ENCODE results near the gene HOXB8. TPM values are rescaled to one million over a fixed set of nuclear protein-coding genes. Genes with fewer than 3 reads are reported as not detected.

The HOXB8 gene
- total RNA-seq, 2 experiments from 2014 or later, result not detected

GRCh38 chr17:48626245-48627117 lies 11.4 kb upstream of the HOXB8 start, which contains the start of gene HOXB9:
Gene HOXB9, minus strand, starts transcription at chr17:48626358. Its CDS starts 89 bp downstream, at chr17:48626269.
- no peaks in the 10 kb centered on the region for H3K36me3 Mint-ChIP-seq
- H3K4me3 Mint-ChIP-seq, result peak within 1 kb of the TSS; percentile 77
- peaks cover 74% of the 10 kb centered on the region for H3K27me3 Mint-ChIP-seq
- ChIA-PET POLR2A (interaction anchor here (0.9 to 2.4 kb wide), 3 partner anchors 11 to 97 kb away, joined by 3 to 13 read pairs (median 6); partner anchors contain the start of gene PRAC2), CTCF (interaction anchor here (1.1 to 4.5 kb wide), 9 partner anchors 8 to 680 kb away, joined by 3 to 50 read pairs (median 4); partner anchors contain the start of genes HOXB5 and SNX11)
- peak; percentile 71 for DNase-seq
- no peak within 1 kb of the TSS for H3K27ac Mint-ChIP-seq
- H3K9me3 Mint-ChIP-seq, result no peaks in the 10 kb centered on the region
- intact Hi-C loops (cut with micrococcal nuclease), result no loop called here
- peaks cover 8% of the 10 kb centered on the region for H3K4me1 Mint-ChIP-seq (ENCODE audit: low read depth)

GRCh38 chr17:48625495-48626244 lies 10.6 kb upstream of the HOXB8 start:
- Mint-ChIP-seq H3K27me3 (peaks cover 75% of the 10 kb centered on the region), H3K4me1 (ENCODE audit: low read depth) (peaks cover 8% of the 10 kb centered on the region), H3K36me3 (no peaks in the 10 kb centered on the region), H3K27ac (no peak overlapping the region), H3K4me3 (peak overlapping the region; percentile 72), H3K9me3 (no peaks in the 10 kb centered on the region)
- DNase-seq, result peak; percentile 54
- intact Hi-C loops (cut with micrococcal nuclease), result no loop called here
- ChIA-PET POLR2A (interaction anchor here (0.9 to 2.4 kb wide), 3 partner anchors 10 to 98 kb away, joined by 3 to 13 read pairs (median 6); partner anchors contain the start of gene PRAC2), CTCF (interaction anchor here (0.8 to 4.5 kb wide), 13 partner anchors 10 to 679 kb away, joined by 3 to 50 read pairs (median 4); partner anchors contain the start of genes HOXB5, HOXB8 and SNX11)

DNA sequence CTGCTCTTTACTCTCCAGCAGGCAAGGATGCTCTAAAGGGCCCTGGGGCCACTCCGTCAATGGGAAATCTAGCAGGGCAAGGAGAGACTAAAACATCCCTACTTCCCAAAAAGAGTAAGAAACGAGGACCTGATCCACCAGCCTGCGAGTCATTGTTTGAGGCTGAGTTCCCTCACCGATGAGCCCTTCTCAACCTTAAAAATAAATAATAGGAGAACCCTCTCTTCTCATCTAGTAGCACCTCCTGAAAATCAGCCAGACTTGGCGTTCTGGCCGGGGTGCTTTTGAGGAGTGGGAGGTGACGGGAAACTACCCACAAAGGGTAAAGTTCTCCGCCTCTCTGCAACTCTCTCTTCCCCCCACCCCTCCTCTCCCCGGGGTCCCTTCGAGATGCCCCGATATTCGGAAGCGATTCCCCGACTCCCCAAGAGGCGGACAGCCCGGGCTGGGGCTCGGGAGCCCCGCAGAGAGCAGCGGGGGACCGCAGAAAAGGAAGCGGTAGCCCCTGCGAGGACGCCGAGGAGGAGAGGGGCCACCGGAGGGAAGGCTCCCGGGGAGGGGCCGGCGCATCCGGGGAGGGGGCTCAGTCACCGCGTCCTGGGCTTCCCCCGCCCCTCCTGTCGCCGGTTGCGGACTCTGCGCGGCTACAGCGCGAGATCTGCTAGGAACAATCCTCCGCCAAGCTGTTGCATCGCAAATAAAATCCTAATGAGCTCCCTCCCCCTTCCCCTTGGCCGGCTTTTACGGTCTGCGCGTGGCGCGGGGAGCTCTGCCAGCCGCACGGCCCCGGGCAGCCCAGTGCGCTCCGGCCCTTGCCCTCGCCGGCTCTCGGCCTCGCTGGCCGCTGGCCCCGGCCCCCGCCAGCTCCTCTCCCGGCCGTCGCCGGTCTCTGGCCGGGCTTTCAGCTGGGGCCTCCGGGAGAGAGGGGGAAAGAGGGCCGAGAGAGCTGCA lies 9.7 kb upstream of the HOXB8 start:
- no peaks in the 10 kb centered on the region for H3K9me3 Mint-ChIP-seq
- intact Hi-C loops (cut with micrococcal nuclease), result no loop called here
- ChIA-PET CTCF (interaction anchor here (0.7 to 4.5 kb wide), 11 partner anchors 10 to 678 kb away, joined by 3 to 50 read pairs (median 4); partner anchors contain the start of genes HOXB5 and HOXB8), POLR2A (interaction anchor here (0.6 to 2.4 kb wide), 4 partner anchors 9 to 99 kb away, joined by 3 to 13 read pairs (median 4); partner anchors contain the start of gene PRAC2)
- peak; percentile 54 for DNase-seq
- H3K4me3 Mint-ChIP-seq, result peak overlapping the region; percentile 72
- H3K36me3 Mint-ChIP-seq, result no peaks in the 10 kb centered on the region
- H3K4me1 Mint-ChIP-seq (ENCODE audit: low read depth), result peaks cover 8% of the 10 kb centered on the region
- H3K27ac Mint-ChIP-seq, result no peak overlapping the region
- H3K27me3 Mint-ChIP-seq, result peaks cover 75% of the 10 kb centered on the region

DNA sequence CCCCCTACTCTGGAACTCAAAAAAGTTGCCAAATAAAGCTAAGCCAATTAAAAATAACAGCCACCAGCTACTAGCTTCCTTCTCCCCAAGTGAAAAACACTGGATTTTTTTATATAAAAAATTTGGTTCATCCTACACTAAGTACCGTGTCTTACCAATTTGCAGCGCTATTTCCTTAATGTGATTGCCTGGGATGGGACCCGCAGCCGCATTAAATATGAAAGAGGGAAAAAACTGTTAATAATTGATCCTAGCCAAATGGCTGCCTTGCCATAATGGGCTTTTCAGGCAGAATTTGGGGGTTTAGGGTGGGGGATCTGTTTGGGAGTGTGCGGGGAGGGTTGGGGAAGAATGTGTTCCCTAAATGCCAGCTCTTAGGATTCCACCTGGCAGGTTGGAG lies 9.0 kb upstream of the HOXB8 start:
- peaks cover 77% of the 10 kb centered on the region for H3K27me3 Mint-ChIP-seq

DNA sequence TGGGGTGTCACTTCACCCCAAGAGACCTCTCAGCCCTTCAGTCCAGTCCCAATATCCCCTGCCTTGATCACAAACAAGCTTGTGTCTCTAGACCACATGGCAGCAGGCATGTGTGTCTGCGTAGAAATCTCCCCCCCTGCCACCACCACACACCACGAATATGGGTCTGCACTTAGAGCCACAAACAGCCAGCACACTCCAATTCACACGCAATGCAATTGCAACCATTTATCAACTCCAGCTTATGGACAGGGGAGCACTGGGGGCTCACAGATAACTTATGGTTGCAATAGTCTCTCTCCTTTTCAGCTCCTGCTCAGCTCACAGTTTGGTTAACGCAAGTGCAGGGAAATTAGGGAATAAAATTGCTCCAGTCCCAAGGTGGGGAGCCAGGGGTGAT lies 8.5 kb upstream of the HOXB8 start:
- peaks cover 79% of the 10 kb centered on the region for H3K27me3 Mint-ChIP-seq
- no peak overlapping the region for H3K27ac Mint-ChIP-seq
- no peaks in the 10 kb centered on the region for H3K36me3 Mint-ChIP-seq
- POLR2A ChIA-PET, result interaction anchor here (1.0 kb wide), 1 partner anchor 31 kb away, joined by 3 read pairs; no protein-coding TSS in a partner anchor
- H3K4me3 Mint-ChIP-seq, result no peak overlapping the region
- peaks cover 13% of the 10 kb centered on the region for H3K4me1 Mint-ChIP-seq (ENCODE audit: low read depth)
- intact Hi-C loops (cut with micrococcal nuclease), result no loop called here
- H3K9me3 Mint-ChIP-seq, result no peaks in the 10 kb centered on the region
- CTCF ChIA-PET, result interaction anchor here (0.6 to 2.5 kb wide), 7 partner anchors 11 to 543 kb away, joined by 3 to 13 read pairs (median 3); no protein-coding TSS in a partner anchor
- DNase-seq, result no peak

More for the DNA sequence above, 9.0 kb upstream of the HOXB8 start:
- ChIA-PET CTCF (interaction anchor here (0.6 to 2.5 kb wide), 6 partner anchors 11 to 544 kb away, joined by 3 to 13 read pairs (median 4); no protein-coding TSS in a partner anchor), POLR2A (interaction anchor here (0.6 to 1.0 kb wide), 2 partner anchors 12 to 31 kb away, joined by 3 read pairs; no protein-coding TSS in a partner anchor)
- H3K4me1 Mint-ChIP-seq (ENCODE audit: low read depth), result peaks cover 11% of the 10 kb centered on the region
- H3K27ac Mint-ChIP-seq, result no peak overlapping the region
- no peak for DNase-seq
- H3K36me3 Mint-ChIP-seq, result no peaks in the 10 kb centered on the region
- intact Hi-C loops (cut with micrococcal nuclease), result no loop called here
- H3K4me3 Mint-ChIP-seq, result peak overlapping the region; percentile 27
- no peaks in the 10 kb centered on the region for H3K9me3 Mint-ChIP-seq

DNA sequence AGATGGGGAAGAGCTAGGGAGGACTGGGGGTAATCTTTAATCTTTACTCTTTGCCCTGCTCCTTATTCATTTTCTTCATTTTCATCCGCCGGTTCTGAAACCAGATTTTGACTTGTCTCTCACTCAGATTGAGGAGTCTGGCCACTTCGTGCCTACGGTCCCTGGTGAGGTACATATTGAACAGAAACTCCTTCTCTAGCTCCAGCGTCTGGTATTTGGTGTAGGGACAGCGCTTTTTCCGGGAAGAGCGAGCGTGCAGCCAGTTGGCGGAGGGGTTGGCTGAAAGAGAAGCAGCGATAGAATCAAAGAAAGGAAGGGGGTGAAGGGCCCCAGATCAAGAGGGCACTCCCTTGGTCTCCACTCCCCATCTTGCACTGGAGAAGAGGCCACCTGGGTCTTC lies 7.8 kb upstream of the HOXB8 start:
- intact Hi-C loops (cut with micrococcal nuclease), result no loop called here
- Mint-ChIP-seq H3K4me3 (no peak overlapping the region), H3K27me3 (peaks cover 78% of the 10 kb centered on the region), H3K36me3 (no peaks in the 10 kb centered on the region), H3K9me3 (no peaks in the 10 kb centered on the region), H3K4me1 (ENCODE audit: low read depth) (peaks cover 19% of the 10 kb centered on the region), H3K27ac (no peak overlapping the region)
- DNase-seq, result no peak
- ChIA-PET POLR2A (interaction anchor here (1.0 kb wide), 1 partner anchor 30 kb away, joined by 3 read pairs; no protein-coding TSS in a partner anchor), CTCF (interaction anchor here (1.2 to 2.5 kb wide), 7 partner anchors 10 to 543 kb away, joined by 3 to 13 read pairs (median 4); no protein-coding TSS in a partner anchor)

- H3K27ac Mint-ChIP-seq, result no peak overlapping the region
Measured at GRCh38 chr17:48621410-48622392, 6.6 kb upstream of the HOXB8 start.

DNA sequence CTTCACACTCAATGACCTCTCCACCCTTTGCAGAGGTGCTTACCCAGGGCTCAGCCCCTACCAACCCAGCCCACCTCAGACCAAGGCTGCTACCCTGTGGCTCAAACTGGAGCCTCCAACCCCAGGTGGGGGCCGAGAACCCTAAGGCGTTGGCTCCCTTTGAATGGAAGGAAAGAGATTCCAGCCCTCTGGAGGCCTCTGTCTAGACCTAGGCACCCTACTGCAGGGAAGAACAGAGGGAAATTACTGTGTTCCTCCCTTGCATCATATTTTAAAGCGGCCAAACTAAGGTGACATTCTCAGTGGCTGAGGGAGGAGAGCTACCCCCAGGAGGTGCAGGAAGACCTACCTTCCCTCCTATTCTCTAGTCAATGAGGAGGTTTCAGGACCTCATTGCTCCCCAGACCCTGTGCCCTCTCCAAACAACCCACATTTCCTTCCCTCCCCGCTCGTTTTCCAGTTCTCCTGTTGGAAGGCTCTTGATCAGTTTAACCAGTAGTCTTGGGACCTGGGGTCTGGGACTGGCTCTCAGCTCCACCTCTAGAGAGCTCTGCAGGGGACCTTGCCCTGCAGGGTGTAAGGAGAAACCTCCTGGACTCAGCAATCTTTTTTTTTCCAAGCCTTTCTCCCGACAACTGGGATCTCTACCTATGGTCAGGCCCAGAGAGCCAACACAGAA lies 5.5 kb upstream of the HOXB8 start:
- DNase-seq, result no peak
- Mint-ChIP-seq H3K4me3 (no peak overlapping the region), H3K27me3 (peaks cover 85% of the 10 kb centered on the region), H3K27ac (peak overlapping the region; percentile 52), H3K9me3 (no peaks in the 10 kb centered on the region), H3K4me1 (ENCODE audit: low read depth) (peaks cover 26% of the 10 kb centered on the region), H3K36me3 (no peaks in the 10 kb centered on the region)
- ChIA-PET POLR2A (no interaction called here), CTCF (interaction anchor here (0.5 to 2.0 kb wide), 4 partner anchors 12 to 594 kb away, joined by 4 to 6 read pairs (median 4); partner anchors contain the start of gene HOXB5)
- intact Hi-C loops (cut with micrococcal nuclease), result no loop called here

More at GRCh38 chr17:48621410-48622392, 6.6 kb upstream of the HOXB8 start:
- ChIA-PET CTCF (interaction anchor here (1.6 to 2.5 kb wide), 5 partner anchors 9 to 286 kb away, joined by 3 to 13 read pairs (median 6); no protein-coding TSS in a partner anchor), POLR2A (no interaction called here)
- Mint-ChIP-seq H3K27me3 (peaks cover 79% of the 10 kb centered on the region), H3K9me3 (no peaks in the 10 kb centered on the region), H3K4me3 (no peak overlapping the region), H3K4me1 (ENCODE audit: low read depth) (peaks cover 24% of the 10 kb centered on the region), H3K36me3 (no peaks in the 10 kb centered on the region)
- DNase-seq, result no peak
- intact Hi-C loops (cut with micrococcal nuclease), result no loop called here

GRCh38 chr17:48619826-48620449 lies 4.8 kb upstream of the HOXB8 start:
- POLR2A ChIA-PET, result no interaction called here
- H3K9me3 Mint-ChIP-seq, result no peaks in the 10 kb centered on the region
- no peak overlapping the region for H3K27ac Mint-ChIP-seq
- no peak for DNase-seq
- peaks cover 30% of the 10 kb centered on the region for H3K4me1 Mint-ChIP-seq (ENCODE audit: low read depth)
- H3K36me3 Mint-ChIP-seq, result no peaks in the 10 kb centered on the region
- CTCF ChIA-PET, result interaction anchor here (0.5 to 4.9 kb wide), 6 partner anchors 12 to 593 kb away, joined by 4 to 22 read pairs (median 5); partner anchors contain the start of gene HOXB5
- H3K27me3 Mint-ChIP-seq, result peaks cover 87% of the 10 kb centered on the region
- intact Hi-C loops (cut with micrococcal nuclease), result loop anchor here (5.0 to 10.0 kb wide), 2 partner anchors 102 to 485 kb away; partner anchors contain the start of genes PRAC1 and PRAC2
- H3K4me3 Mint-ChIP-seq, result no peak overlapping the region
